Heart right ventricle (tissue), 16 donors: ENCODE measurements around the gene TPP1. TPM values are rescaled to one million over a fixed set of nuclear protein-coding genes. Genes with fewer than 3 reads are reported as not detected.

Experiments used
- ATAC-seq, 8 donors: fragments of 200-7000 bp; cut with Tn5 transposase; one replicate each; pipeline ENCODE4 v1.9.1; 2020; ENCODE audit warnings: mild to moderate bottlenecking in 8 of 8, moderate library complexity in 8 of 8, moderate number of reproducible peaks in 1 of 8
- DNase-seq, 2 donors: peaks; one replicate each; pipeline ENCODE4 v3.0.0-alpha.2; 2020
- H3K27ac ChIP-seq, 10 donors: fragments of 200-600 bp; sonication (generic) in 2 of 10; one replicate each; pipeline versions ENCODE4 v1.5.0 to v1.8.0; 2020 to 2022; ENCODE audit warnings: mild to moderate bottlenecking in 3 of 10
- H3K27me3 ChIP-seq, 7 donors: fragments of 200-600 bp; one replicate each; pipeline ENCODE4 v1.8.0; 2021 to 2022; ENCODE audit warnings: mild to moderate bottlenecking in 2 of 7
- H3K36me3 ChIP-seq, 9 donors: fragments of 200-600 bp; sonication (generic) in 1 of 9; one replicate each; pipeline versions ENCODE4 v1.5.0 to v1.8.0; 2020 to 2022; ENCODE audit warnings: mild to moderate bottlenecking in 2 of 9
- H3K4me1 ChIP-seq, 9 donors: fragments of 200-600 bp; sonication (generic) in 1 of 9; one replicate each; pipeline versions ENCODE4 v1.5.0 to v1.8.0; 2020 to 2022; ENCODE audit warnings: mild to moderate bottlenecking in 4 of 9
- H3K4me3 ChIP-seq, 10 donors: fragments of 200-600 bp; sonication (generic) in 2 of 10; one replicate each; pipeline versions ENCODE4 v1.5.0 to v1.8.0; 2020 to 2022; ENCODE audit warnings: mild to moderate bottlenecking in 7 of 10, moderate library complexity in 2 of 10
- H3K9me3 ChIP-seq, 11 donors: fragments of 200-600 bp in 10 of 11; sonication (generic) in 2 of 11; one replicate each; pipeline versions ENCODE4 v1.5.0 to v1.8.0; 2013 to 2022; ENCODE audit warnings: mild to moderate bottlenecking in 2 of 11, control low read depth in 1 of 11, moderate library complexity in 1 of 11
- CTCF ChIP-seq, 9 donors: fragments of 200-600 bp; sonication (generic) in 2 of 9; IDR thresholded peaks; one replicate each; pipeline versions ENCODE4 v1.5.0 to v1.8.0; 2021 to 2022; ENCODE audit warnings: antibody characterized with exemption in 9 of 9, mild to moderate bottlenecking in 5 of 9, moderate library complexity in 1 of 9
- WGBS, 2 donors: extraction: QIAGEN DNeasy Blood & Tissue Kit; methylation state at CpG; one replicate each; pipeline ENCODE4 v1.1.7; 2013; ENCODE audit warnings: inconsistent platforms in 1 of 2; 5-methylcytosine and 5-hydroxymethylcytosine counted together
- intact Hi-C, 10 donors: fragments of 100-400 bp; cut with DNase I; formaldehyde crosslinking; loops; one replicate each; pipeline versions ENCODE4 v1.11.1 to v1.14.2; 2022
- polyA plus RNA-seq, 2 donors: library from polyadenylated mRNA; stranded (reverse); fragments of 200-250 nt; gene quantifications; one replicate each; pipeline ENCODE4 v1.2.3, GENCODE V29; 2013
- total RNA-seq, 10 donors: library from RNA; stranded (reverse); fragmentation: NEBNext Ultra II Directional in 3 of 10; extraction: Animal tissue kit (Norgen Biotek cat#: 25700) in 3 of 10; gene quantifications; one replicate each; pipeline versions ENCODE4 v1.2.1 to v1.2.4, GENCODE V29; 2021 to 2023
- donor health status: Arrhythmogenic right ventricular cardiomyopathy.
- donor health status: ischemic (EF 13 %, LVEDD 7.1; RV severe dilation, severe dysfunction).
- donor health status: healthy with polysubstance abuse.
- donor health status: DM: no; HTN: yes; CAD: no.
- donor health status: DM: no; HTN: no; CAD: no.
- donor health status: ischemic (EF 25% LVEDD 6.9; RV normal size, moderate dysfunction).
- donor health status: ischemic (EF 25% LVEDD 5.7; RV mildly dilated, moderate dysfunction).
- donor health status: healthy.
- donor health status: DM: yes; HTN: yes; CAD: no.
- donor health status: Ischemic cardiomyopathy.
- donor health status: ischemic (EF 35%, LVEDD 5.7; RV mildly dilated, moderate dysfunction).
- donor health status: nonischemic (EF 11% LVEDD 7.7; RV severe dilation, severe dysfunction).
- donor health status: DM: yes; HTN: yes; CAD: no.
- donor health status: PGD.
- donor health status: ischemic (EF 29% LVEDD 5.4; RV normal size, mild dysfunction).
- donor health status: nonischemic (EF 23%, LVEDD 6.1; RV moderate dilation, normal function).

TPP1 gene
- total and polyA plus RNA-seq, 12 donors = 31.9 to 132 (median 66.2) TPM

- Histone ChIP-seq H3K9me3 (no peaks in the 10 kb centered on the region), H3K4me3 (peak overlapping the region in 1 of 10 donors; percentile 24), H3K4me1 (peaks cover 0 to 35% (median 18%) of the 10 kb centered on the region in 9 donors), H3K27me3 (no peaks in the 10 kb centered on the region), H3K36me3 (peaks cover 0 to 8% (median 0%) of the 10 kb centered on the region in 9 donors), H3K27ac (no peak overlapping the region)
- no peak for DNase-seq
- no peak for TF ChIP-seq CTCF (IDR thresholded peaks at IDR 0.05)
- WGBS, 2 donors = 77 to 79% methylated on average over 22 of the region's 22 CpGs
- no peak for ATAC-seq
- intact Hi-C loops = no loop called here
These were observed 47.7 kb downstream of the TPP1 start for GRCh38 chr11:6571434-6572008.

- no peak overlapping the region for H3K27ac ChIP-seq
- DNase-seq = no peak
- peak in 2 of 9 donors; percentile 15 to 33 for TF ChIP-seq CTCF (IDR thresholded peaks at IDR 0.05)
- H3K4me3 ChIP-seq = peak overlapping the region in 3 of 10 donors; percentile 24 to 43 (median 38)
- 74 to 78% methylated on average over 62 of the region's 62 CpGs for WGBS, 2 donors
- peak in 4 of 8 donors; percentile 4 to 62 (median 12) for ATAC-seq
- peaks cover 0 to 8% (median 0%) of the 10 kb centered on the region in 9 donors for H3K36me3 ChIP-seq
- H3K4me1 ChIP-seq = peaks cover 0 to 30% (median 12%) of the 10 kb centered on the region in 9 donors
- no peaks in the 10 kb centered on the region for H3K9me3 ChIP-seq
- intact Hi-C loops = no loop called here
- no peaks in the 10 kb centered on the region for H3K27me3 ChIP-seq
These were observed 48.4 kb downstream of the TPP1 start for GRCh38 chr11:6570691-6571427.

- Histone ChIP-seq H3K4me3 (no peak overlapping the region), H3K27ac (no peak overlapping the region), H3K27me3 (no peaks in the 10 kb centered on the region), H3K9me3 (no peaks in the 10 kb centered on the region), H3K36me3 (peaks cover 0 to 8% (median 0%) of the 10 kb centered on the region in 9 donors), H3K4me1 (peaks cover 0 to 27% (median 11%) of the 10 kb centered on the region in 9 donors)
- 88% methylated on average over 5 of the region's 5 CpGs for WGBS, 2 donors
- no peak for TF ChIP-seq CTCF (IDR thresholded peaks at IDR 0.05)
- DNase-seq = no peak
- ATAC-seq = no peak
- intact Hi-C loops = no loop called here
These were observed 49.5 kb downstream of the TPP1 start for GRCh38 chr11:6569706-6570105.

- Histone ChIP-seq H3K27me3 (no peaks in the 10 kb centered on the region), H3K36me3 (peaks cover 0 to 12% (median 0%) of the 10 kb centered on the region in 9 donors), H3K27ac (no peak overlapping the region), H3K4me1 (peaks cover 0 to 27% (median 11%) of the 10 kb centered on the region in 9 donors), H3K9me3 (no peaks in the 10 kb centered on the region), H3K4me3 (no peak overlapping the region)
- intact Hi-C loops = no loop called here
- no peak for TF ChIP-seq CTCF (IDR thresholded peaks at IDR 0.05)
- peak in 1 of 2 donors; percentile 66 for DNase-seq
- ATAC-seq = peak; percentile 33 to 69 (median 57)
- 51 to 63% methylated on average over 4 of the region's 4 CpGs for WGBS, 2 donors
These were observed 50.9 kb downstream of the TPP1 start for GRCh38 chr11:6568191-6568918.
